ENCODE measurements around the gene ADAMTSL2. TPM values are rescaled to one million over a fixed set of nuclear protein-coding genes. Genes with fewer than 3 reads are reported as not detected.

ADAMTSL2 gene
- polyA plus RNA-seq (ENCODE audit: insufficient read length): 4.7 TPM

- no peak for DNase-seq (ENCODE audit: low read depth)
These were observed at the start of gene ADAMTSL2 for GRCh38 chr9:133534346-133535291. ADAMTSL2 (plus strand) TSS chr9:133534704; CDS start chr9:133536713, 2,009 bp downstream.

GRCh38 chr9:133485531-133486260 is 48.8 kb upstream of the ADAMTSL2 start:
- DNase-seq (ENCODE audit: low read depth): no peak

GRCh38 chr9:133487331-133487725 is 47.2 kb upstream of the ADAMTSL2 start:
- no peak for DNase-seq (ENCODE audit: low read depth)

- DNase-seq (ENCODE audit: low read depth): no peak
These were observed 45.7 kb upstream of the ADAMTSL2 start for GRCh38 chr9:133488686-133489252.

- no peak for DNase-seq (ENCODE audit: low read depth)
These were observed 45.0 kb upstream of the ADAMTSL2 start for GRCh38 chr9:133489253-133490190.

GRCh38 chr9:133490201-133490681 is 44.3 kb upstream of the ADAMTSL2 start:
- no peak for DNase-seq (ENCODE audit: low read depth)

- DNase-seq (ENCODE audit: low read depth): no peak
These were observed 43.4 kb upstream of the ADAMTSL2 start for GRCh38 chr9:133490865-133491655.

GRCh38 chr9:133491656-133491925 is 42.9 kb upstream of the ADAMTSL2 start:
- DNase-seq (ENCODE audit: low read depth): no peak

- DNase-seq (ENCODE audit: low read depth): no peak
These were observed 42.2 kb upstream of the ADAMTSL2 start for GRCh38 chr9:133492061-133493021.

- DNase-seq (ENCODE audit: low read depth): no peak
These were observed 41.1 kb upstream of the ADAMTSL2 start for GRCh38 chr9:133493428-133493827.

GRCh38 chr9:133493845-133494540 is 40.5 kb upstream of the ADAMTSL2 start:
- no peak for DNase-seq (ENCODE audit: low read depth)

- DNase-seq (ENCODE audit: low read depth): no peak
These were observed 39.7 kb upstream of the ADAMTSL2 start for GRCh38 chr9:133494636-133495326.

GRCh38 chr9:133495327-133496293 is 38.9 kb upstream of the ADAMTSL2 start:
- no peak for DNase-seq (ENCODE audit: low read depth)

- DNase-seq (ENCODE audit: low read depth): no peak
These were observed 37.4 kb upstream of the ADAMTSL2 start for GRCh38 chr9:133496861-133497842.

GRCh38 chr9:133499132-133499891 is 35.2 kb upstream of the ADAMTSL2 start:
- DNase-seq (ENCODE audit: low read depth): no peak
